ENCODE data around the gene ZEB2. TPM values are rescaled to one million over a fixed set of nuclear protein-coding genes. Genes with fewer than 3 reads are reported as not detected.

ZEB2 gene
- total and polyA plus RNA-seq, 2 donors (not counting 3 experiments of a cell fraction or from before 2014, with no cell fraction given): 17.9 to 49.6 TPM

DNA sequence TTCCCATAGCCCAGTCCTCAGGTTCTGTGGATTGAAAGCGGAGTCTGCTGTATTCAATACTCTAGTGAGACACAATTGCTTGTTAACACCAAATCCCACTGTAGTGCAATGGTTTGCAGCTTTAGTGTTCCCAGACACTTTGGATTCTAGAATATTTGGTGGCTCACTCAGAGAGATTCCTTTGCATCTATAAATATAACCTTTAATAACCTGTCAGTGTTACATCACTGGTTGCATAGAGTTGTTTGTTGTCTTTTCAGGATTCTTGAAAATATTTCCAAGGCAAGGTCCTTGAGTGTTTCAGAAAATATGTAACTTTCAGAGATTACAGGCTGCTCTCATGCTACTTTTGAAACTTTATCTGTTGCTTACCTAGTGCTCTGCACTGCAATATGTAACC is 157.5 kb downstream of the ZEB2 start:
- Histone ChIP-seq H3K4me1 (ENCODE audit: control insufficient read depth, extremely low read depth, insufficient read depth, low read length) (peaks cover 15% of the 10 kb centered on the region), H3K9ac (replicated peaks; ENCODE audit: extremely low read depth, insufficient read depth, low read length) (no peak overlapping the region), H4K20me1 (replicated peaks; ENCODE audit: control insufficient read depth, extremely low read depth, insufficient read depth, low read length) (no peaks in the 10 kb centered on the region), H3K27ac (ENCODE audit: insufficient read depth, low read depth, low read length) (no peak overlapping the region), H3K4me2 (ENCODE audit: insufficient read depth, low read length) (no peak overlapping the region), H3K9me1 (replicated peaks; ENCODE audit: control insufficient read depth, extremely low read depth, insufficient read depth, low read length) (no peaks in the 10 kb centered on the region), H3K27me3 (ENCODE audit: control insufficient read depth in 2 of 2, insufficient read depth in 2 of 2, low read length in 2 of 2) (no peaks in the 10 kb centered on the region), H3K36me3 (ENCODE audit: control insufficient read depth in 2 of 2, extremely low read depth in 1 of 2, insufficient read depth in 2 of 2, low read length in 2 of 2) (no peaks in the 10 kb centered on the region), H3K9me3 (replicated peaks; ENCODE audit: control insufficient read depth, insufficient read depth, low read length) (no peaks in the 10 kb centered on the region), H3K4me3 (replicated peaks in 1 of 3; ENCODE audit: insufficient read depth in 1 of 3, low read depth in 1 of 3, low read length in 3 of 3) (no peak overlapping the region), H2AFZ (ENCODE audit: low read depth, low read length) (no peak overlapping the region), H3K79me2 (ENCODE audit: control insufficient read depth, insufficient read depth, low read length) (no peaks in the 10 kb centered on the region)
- TF ChIP-seq MYC (IDR thresholded peaks at IDR 0.05; ENCODE audit: low read depth, low read length) (no peak), POLR2AphosphoS5 (IDR thresholded peaks at IDR 0.05; ENCODE audit: insufficient read depth, low read depth, low read length) (no peak), MAX (IDR thresholded peaks at IDR 0.05; ENCODE audit: insufficient read depth, insufficient read length) (no peak), EZH2 (IDR thresholded peaks at IDR 0.05; ENCODE audit: borderline replicate concordance, low read depth, low read length, severe bottlenecking) (no peak), GATA2 (IDR thresholded peaks at IDR 0.05; ENCODE audit: insufficient read depth, insufficient read length, low read depth, low read length) (no peak), POLR2A (IDR thresholded peaks at IDR 0.05; ENCODE audit: low read depth, low read length) (no peak), JUN (IDR thresholded peaks at IDR 0.05; ENCODE audit: borderline replicate concordance, insufficient read depth, insufficient read length, low read depth) (no peak), FOS (IDR thresholded peaks at IDR 0.05; ENCODE audit: borderline replicate concordance, insufficient read depth, low read length) (no peak)
- TF ChIP-seq, protein P1, sequence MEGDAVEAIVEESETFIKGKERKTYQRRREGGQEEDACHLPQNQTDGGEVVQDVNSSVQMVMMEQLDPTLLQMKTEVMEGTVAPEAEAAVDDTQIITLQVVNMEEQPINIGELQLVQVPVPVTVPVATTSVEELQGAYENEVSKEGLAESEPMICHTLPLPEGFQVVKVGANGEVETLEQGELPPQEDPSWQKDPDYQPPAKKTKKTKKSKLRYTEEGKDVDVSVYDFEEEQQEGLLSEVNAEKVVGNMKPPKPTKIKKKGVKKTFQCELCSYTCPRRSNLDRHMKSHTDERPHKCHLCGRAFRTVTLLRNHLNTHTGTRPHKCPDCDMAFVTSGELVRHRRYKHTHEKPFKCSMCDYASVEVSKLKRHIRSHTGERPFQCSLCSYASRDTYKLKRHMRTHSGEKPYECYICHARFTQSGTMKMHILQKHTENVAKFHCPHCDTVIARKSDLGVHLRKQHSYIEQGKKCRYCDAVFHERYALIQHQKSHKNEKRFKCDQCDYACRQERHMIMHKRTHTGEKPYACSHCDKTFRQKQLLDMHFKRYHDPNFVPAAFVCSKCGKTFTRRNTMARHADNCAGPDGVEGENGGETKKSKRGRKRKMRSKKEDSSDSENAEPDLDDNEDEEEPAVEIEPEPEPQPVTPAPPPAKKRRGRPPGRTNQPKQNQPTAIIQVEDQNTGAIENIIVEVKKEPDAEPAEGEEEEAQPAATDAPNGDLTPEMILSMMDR (IDR thresholded peaks at IDR 0.05; ENCODE audit: extremely low read depth in 1 of 2, insufficient read depth in 1 of 2, low read depth in 1 of 2, low read length in 2 of 2): no peak
- FAIRE-seq: no peak
- no peak for DNase-seq (ENCODE audit: low read depth, low spot score)
- intact Hi-C loops (cut with micrococcal nuclease) (no loop called here), dilution Hi-C loops (cut with MboI; ENCODE audit: extremely low pct_ligation_motif_present, low sequenced_read_pairs) (loop anchor here (25.0 kb wide), 1 partner anchor 150 kb away; the partner anchor contains the start of gene ZEB2)
- POLR2A ChIA-PET: no interaction called here
- CTCF ChIA-PET: interaction anchor here (1.4 kb wide), 1 partner anchor 10 kb away, joined by 3 read pairs; no protein-coding TSS in a partner anchor
- BruUV-seq (replicated peaks): no TSS peak

Data from endothelial cell of umbilical vein (primary cell).